Osteoblast (primary cell): Measurements from ENCODE around the gene JDP2. TPM values are rescaled to one million over a fixed set of nuclear protein-coding genes. Genes with fewer than 3 reads are reported as not detected.

Experiments
- DNase-seq: peaks from one replicate; pipeline ENCODE4 v3.0.0; 2011; ENCODE audit warnings: low spot score, mixed read lengths; ENCODE audit not compliant: insufficient read length; ENCODE audit errors: missing footprints
- H2AFZ ChIP-seq: 2 replicates; pipeline ENCODE4 v1.6.0; 2011; ENCODE audit warnings: mild to moderate bottlenecking, low read length
- H3K27ac ChIP-seq: 2 replicates; pipeline ENCODE4 v1.5.1; 2011; ENCODE audit warnings: mild to moderate bottlenecking, low read depth, low read length, moderate library complexity
- H3K27me3 ChIP-seq: 2 replicates; pipeline ENCODE4 v1.6.0; 2012; ENCODE audit warnings: mild to moderate bottlenecking, control low read depth, inconsistent platforms, low read length, moderate library complexity; ENCODE audit not compliant: insufficient read depth
- H3K36me3 ChIP-seq: 2 replicates; pipeline ENCODE4 v1.5.1; 2011; ENCODE audit warnings: mild to moderate bottlenecking, low read length, control low read depth, moderate library complexity; ENCODE audit not compliant: insufficient read depth
- H3K4me1 ChIP-seq: 2 replicates; pipeline ENCODE4 v1.5.1; 2011; ENCODE audit warnings: mild to moderate bottlenecking, low read length, control low read depth, moderate library complexity; ENCODE audit not compliant: insufficient read depth
- H3K4me2 ChIP-seq: 2 replicates; pipeline ENCODE4 v1.6.0; 2011; ENCODE audit warnings: mild to moderate bottlenecking, low read length; ENCODE audit not compliant: insufficient read depth
- H3K4me3 ChIP-seq: fragments of 200-600 bp; sonication (generic); 3 replicates; pipeline ENCODE4 v1.5.1; 2012; ENCODE audit warnings: mild to moderate bottlenecking, low read length, inconsistent platforms; ENCODE audit not compliant: insufficient read depth
- H3K79me2 ChIP-seq: 2 replicates; pipeline ENCODE4 v1.6.0; 2012; ENCODE audit warnings: mild to moderate bottlenecking, low read length, control low read depth, inconsistent platforms; ENCODE audit not compliant: insufficient read depth
- H3K9me3 ChIP-seq: 2 replicates; pipeline ENCODE4 v1.5.1; 2011; ENCODE audit warnings: low read depth, low read length, control low read depth
- H4K20me1 ChIP-seq: 2 replicates; pipeline ENCODE4 v1.6.0; 2012; ENCODE audit warnings: mild to moderate bottlenecking, low read length, control low read depth; ENCODE audit not compliant: insufficient read depth
- CTCF ChIP-seq: IDR thresholded peaks from 2 replicates; pipeline ENCODE4 v1.5.1; 2011; ENCODE audit warnings: mild to moderate bottlenecking, low read depth, low read length, moderate library complexity; ENCODE audit errors: extremely low read depth
- total RNA-seq: library from RNA; depleted of rRNA; stranded (reverse); fragments of >200 nt; gene quantifications from 2 replicates; pipeline ENCODE4 v1.2.3, GENCODE V29; 2012

Gene JDP2
- total RNA-seq, 1 donor, result 77.1 TPM

DNA sequence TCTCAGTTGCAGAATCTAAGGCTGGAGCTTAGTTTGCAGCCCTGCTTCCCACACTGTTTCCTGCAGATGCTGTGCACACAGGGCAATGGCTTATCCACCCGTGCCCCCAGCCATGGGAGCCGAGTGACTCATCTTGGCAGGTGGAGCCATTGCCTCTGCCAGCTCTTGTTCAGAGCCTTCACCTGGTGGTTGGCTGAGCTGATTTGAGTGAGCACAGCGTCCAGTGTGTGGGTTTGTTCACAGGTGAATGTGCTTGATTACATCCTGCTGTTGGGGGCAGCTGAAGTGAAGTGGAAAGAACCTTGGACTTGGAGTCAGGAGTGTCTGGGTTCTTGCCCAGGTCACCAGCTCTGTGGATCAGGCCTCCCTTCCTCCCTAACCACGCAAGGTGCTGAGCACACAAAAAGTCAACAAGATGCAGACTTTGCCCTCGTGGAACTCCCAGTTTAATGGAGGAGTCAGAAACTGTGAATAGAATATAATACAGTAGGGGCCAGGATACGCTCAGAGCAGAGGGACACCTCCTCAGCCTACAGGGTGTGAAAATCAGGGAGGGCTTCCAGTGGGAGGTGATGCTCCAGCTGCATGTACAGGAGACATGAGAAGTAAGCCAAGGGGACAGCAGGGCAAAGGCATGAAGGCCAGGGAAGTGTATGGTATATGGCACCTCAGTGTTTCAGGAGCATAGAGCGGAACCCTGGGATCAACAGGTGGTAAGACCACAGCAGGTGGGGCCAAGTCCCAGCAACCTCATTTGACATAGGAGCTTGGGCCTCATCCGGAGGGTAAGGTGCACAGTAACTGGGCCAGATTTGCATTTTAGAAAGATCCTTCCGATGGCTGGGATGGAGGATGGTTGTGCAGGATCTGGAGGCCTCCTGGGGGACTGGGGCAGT, 22.8 kb downstream of the JDP2 start:
- TF ChIP-seq CTCF, result no peak
- no peaks in the 10 kb centered on the region for H3K36me3 ChIP-seq
- H3K27ac ChIP-seq, result no peak overlapping the region
- peaks cover 34% of the 10 kb centered on the region for H3K4me1 ChIP-seq
- H3K27me3 ChIP-seq, result no peaks in the 10 kb centered on the region
- H4K20me1 ChIP-seq, result peaks cover 33% of the 10 kb centered on the region
- H3K79me2 ChIP-seq, result peaks cover 69% of the 10 kb centered on the region
- no peak overlapping the region for H3K4me3 ChIP-seq
- DNase-seq, result no peak
- no peak overlapping the region for H3K4me2 ChIP-seq
- H3K9me3 ChIP-seq, result no peaks in the 10 kb centered on the region
- H2AFZ ChIP-seq, result no peak overlapping the region

DNA sequence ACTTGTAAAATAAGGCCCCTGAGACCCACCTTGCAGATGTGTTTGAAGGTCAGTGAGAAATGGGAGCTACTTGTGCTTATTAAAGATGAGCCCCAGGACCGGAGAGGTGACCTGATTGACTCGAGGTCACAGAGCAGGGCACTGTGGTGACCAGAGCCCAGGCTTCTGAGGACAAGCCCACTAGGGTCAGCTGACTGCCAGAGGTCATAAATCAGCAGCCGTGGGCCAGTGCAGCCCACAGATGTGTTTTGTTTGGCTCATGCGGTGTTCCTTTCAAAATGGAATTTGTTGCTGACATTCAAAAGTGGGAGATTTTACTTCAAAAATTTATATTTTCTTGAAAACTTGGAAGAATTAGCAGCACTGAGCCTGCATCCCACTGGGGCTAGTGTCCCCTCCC, 24.5 kb downstream of the JDP2 start:
- peaks cover 41% of the 10 kb centered on the region for H4K20me1 ChIP-seq
- no peaks in the 10 kb centered on the region for H3K27me3 ChIP-seq
- H3K4me3 ChIP-seq, result no peak overlapping the region
- H2AFZ ChIP-seq, result no peak overlapping the region
- peaks cover 78% of the 10 kb centered on the region for H3K79me2 ChIP-seq
- H3K4me2 ChIP-seq, result peak overlapping the region; percentile 38
- no peaks in the 10 kb centered on the region for H3K9me3 ChIP-seq
- no peak for DNase-seq
- peak overlapping the region; percentile 75 for H3K27ac ChIP-seq
- TF ChIP-seq CTCF, result no peak
- H3K4me1 ChIP-seq, result peaks cover 34% of the 10 kb centered on the region
- H3K36me3 ChIP-seq, result no peaks in the 10 kb centered on the region

DNA sequence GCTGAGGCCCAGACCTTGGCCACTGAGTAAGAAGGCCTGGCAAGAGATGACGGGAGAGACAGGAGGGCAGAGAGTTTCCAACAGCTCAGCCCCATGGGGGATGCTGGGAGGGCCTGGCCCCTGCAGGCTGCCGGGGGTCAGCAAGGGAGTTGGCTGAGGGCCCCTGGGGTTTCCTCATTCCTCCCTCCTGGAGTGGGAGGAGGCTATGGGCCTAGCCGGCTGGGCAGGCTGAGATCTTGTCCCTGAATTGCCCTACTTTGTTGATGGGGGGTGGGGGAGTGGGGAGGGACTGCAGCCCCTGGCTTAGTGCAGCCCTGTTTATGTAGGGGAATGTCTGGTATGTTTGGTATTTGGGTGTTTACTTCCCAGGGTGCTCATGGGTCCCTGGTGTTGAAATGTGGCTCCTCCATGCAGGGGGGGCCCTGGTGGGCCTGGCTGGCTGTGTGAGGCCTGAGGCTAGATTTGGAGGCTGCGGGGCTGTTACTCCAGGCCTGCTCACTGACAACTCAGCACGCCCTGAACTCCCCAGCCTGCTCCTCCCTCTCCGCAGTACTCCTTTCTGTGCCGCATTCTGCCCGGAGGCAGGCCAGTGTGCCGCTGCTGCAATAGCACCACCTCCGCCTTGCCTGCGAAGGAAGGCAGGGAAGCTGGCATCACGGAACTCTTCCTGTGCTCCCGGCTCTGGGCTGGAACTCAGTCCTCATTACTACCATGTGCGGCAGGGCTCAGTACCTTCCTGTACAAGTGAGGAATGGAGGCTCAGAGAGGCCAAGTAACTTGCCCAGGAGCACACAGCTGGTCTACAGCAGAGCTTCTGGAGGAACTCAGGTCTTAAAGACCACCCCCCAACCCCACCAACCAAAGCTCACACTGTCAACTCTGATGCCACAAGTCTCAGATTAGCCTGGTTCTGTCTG, 25.3 kb downstream of the JDP2 start:
- DNase-seq, result peak; percentile 86
- Histone ChIP-seq H2AFZ (peak overlapping the region; percentile 56), H3K4me1 (peaks cover 34% of the 10 kb centered on the region), H3K79me2 (peaks cover 84% of the 10 kb centered on the region), H3K36me3 (no peaks in the 10 kb centered on the region), H3K27ac (peak overlapping the region; percentile 75), H4K20me1 (peaks cover 46% of the 10 kb centered on the region), H3K4me2 (peak overlapping the region; percentile 38), H3K27me3 (no peaks in the 10 kb centered on the region), H3K9me3 (no peaks in the 10 kb centered on the region), H3K4me3 (no peak overlapping the region)
- TF ChIP-seq CTCF, result no peak
